GM21576 (cell line): Measurements from ENCODE around the gene SH3GL2.

Experiments
- ATAC-seq: cut with Tn5 transposase; IDR thresholded peaks from one replicate; pipeline ENCODE4 v1.9.1; 2021; ENCODE audit warnings: mild to moderate bottlenecking, moderate library complexity; ENCODE audit not compliant: unreplicated experiment

SH3GL2 gene

DNA sequence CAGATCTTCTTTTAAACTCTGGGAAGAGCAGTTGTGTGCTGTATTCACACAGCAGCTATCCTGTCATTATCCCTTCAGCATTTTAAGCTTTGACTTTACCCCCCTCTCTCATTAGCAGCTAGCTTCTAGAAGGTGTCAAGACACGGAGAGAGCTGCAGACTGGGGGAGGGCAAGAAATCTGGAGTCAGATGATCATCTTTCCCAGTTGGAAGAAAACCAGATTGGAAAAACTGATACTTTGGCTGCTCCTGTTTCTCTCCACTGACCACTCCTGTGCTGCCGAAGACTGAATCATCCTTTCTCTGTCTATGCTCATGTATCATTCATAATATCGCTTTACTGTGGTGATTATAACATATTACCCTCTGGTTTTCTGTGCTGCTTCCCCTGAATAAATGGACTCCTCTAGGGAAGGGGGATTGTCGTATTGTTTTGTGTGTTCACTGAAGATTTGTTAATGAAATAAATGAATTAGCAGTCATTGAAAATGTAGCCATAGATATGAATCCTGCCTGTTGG, 75.1 kb downstream of the SH3GL2 start:
- no peak for ATAC-seq

GRCh38 chr9:17656889-17657288, 78.0 kb downstream of the SH3GL2 start:
- ATAC-seq: no peak

DNA sequence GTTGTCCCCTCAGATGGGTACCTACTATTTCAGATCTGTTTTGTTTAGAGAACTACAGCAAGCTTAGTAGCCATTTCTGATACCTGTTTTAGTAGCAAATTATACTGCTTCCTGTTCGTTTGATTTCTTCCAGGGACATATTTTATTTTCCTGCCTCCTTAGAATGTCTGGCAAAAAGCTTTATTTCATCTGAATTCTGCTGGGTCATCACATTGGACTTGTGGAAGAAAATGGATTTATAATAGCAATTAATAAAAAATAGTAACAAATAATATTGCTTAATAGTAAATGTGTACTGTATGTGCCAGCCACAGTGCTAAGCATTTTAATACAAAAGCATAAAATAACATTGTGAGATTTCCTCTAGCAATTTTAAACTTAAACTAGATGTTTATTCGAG, 79.4 kb downstream of the SH3GL2 start:
- ATAC-seq: no peak

DNA sequence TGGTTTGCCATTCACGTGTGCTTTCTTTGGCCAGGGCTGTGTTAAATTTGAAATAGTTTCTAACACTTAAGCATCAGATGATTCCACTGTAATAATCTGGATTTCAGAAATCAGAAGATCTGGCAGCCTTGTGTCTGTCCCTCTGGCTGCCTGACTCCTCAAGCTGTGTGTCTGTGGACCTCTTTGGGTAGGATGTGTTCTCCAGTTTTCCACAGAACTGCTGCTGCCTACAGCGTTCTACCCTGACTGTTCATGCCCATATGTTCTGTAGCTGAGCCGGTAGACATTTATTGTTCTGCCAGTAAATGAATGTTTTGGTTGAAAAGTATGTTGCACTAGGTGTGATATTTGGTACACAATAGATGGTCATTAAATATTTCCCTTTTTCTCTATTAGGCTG, 81.3 kb downstream of the SH3GL2 start:
- no peak for ATAC-seq

DNA sequence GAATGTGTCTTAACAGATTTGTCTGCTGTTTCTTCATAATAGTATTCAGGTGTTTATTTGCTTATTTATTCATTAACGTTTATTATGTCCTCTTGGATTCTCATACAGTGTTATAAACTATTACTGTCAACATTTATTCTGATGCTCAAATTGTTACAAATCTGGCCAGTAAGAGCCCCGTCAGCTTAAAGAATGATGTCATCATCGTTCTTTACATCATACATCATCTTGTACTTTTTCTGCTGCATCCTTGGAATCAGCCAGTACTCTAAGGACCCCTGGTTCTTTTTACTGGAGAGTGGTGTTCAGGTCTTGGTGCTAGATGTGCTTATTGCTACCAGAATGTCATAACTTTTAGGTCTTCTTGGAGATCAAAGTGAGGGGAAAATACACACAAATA, 86.6 kb downstream of the SH3GL2 start:
- ATAC-seq: no peak

GRCh38 chr9:17669206-17669605, 90.3 kb downstream of the SH3GL2 start:
- no peak for ATAC-seq

DNA sequence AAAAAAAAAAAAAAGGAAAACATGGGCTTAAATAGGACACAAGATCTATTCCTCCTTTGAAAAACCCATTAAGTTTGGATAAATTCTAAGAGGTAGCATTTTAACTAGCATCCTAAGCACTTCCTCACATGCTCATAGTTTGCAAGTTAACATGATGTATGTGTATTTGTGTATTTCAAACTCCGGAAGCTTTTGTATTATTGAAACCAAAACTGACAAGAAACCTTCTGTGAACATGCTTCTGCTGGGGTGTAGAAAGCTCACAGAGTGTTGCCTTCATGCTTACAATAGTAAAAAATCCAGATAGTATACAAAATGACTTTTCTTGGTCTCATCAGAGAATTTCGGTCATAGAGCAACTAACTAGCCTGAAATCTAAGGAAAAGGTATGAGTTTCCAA, 103.8 kb downstream of the SH3GL2 start:
- ATAC-seq: no peak

- ATAC-seq: no peak
Observed at GRCh38 chr9:17688834-17689233, 110.0 kb downstream of the SH3GL2 start.

DNA sequence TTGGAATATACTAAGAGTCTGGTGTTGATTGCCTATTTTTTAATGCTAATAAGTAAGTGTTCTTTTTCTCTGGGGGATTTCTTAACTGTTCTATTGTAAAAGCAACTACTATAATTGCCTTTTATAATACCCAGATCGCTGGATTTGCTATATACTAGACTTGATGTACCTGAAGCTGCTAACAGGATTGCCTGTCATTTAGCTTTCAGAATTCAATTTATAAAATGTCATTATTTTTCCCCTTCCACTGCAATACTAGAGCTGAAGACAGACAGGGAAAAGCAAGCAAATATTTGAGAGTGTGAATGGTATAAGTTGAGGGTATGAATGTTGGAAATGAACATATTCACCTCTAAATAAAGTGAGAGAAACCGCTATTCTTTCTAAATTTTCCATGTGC, 115.5 kb downstream of the SH3GL2 start:
- ATAC-seq: no peak

DNA sequence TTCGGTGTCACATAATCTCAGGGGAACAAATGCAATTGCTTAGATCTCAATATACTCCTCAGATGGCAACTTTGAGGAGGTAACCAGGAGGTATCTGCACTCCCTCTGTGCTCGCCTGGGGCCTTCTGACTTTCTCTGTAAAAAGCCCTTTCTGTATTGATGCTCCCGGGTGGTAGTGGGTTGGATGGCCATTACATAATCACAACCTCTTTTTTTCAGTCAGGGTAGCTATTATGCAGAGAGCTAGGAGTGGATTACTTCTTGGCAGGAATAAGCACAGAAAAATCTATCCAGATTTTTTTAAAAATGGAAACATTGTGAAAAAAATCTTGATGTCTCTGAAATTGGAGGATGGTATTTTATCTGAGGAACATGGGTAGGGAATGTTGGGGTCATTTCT, 116.6 kb downstream of the SH3GL2 start:
- ATAC-seq: no peak

DNA sequence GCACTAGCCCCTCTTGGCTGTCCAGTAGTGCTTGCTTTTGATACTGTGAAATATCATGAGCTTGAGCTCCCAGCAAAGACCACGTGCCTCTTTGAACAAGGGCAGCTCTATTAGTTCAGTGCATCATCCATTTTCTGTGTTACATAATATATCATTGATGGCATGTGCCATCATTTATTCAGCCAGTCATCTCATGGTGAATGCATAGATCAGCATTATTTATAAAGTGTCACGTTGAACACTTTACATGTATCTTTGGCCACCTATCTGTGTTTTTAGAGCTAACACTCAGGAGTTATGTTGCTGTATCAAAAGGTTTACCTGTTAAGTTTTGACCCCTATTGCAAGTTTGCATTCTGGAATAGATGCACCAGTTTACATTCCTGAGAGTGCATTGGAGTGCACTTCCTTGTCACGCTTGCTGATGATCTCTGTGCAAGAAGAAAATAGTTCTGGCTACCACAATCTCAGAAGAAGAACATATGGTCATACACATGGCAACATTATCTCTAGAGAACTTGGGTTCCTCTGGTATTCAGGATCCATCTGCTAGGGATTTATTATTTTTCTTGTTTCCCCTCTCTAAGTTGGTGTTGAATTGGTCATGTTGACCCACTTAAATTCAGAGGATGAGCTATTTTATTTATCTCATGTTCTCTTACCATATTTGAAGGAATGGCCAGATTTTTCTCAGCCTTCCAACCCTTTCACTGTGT, 120.9 kb downstream of the SH3GL2 start:
- no peak for ATAC-seq

GRCh38 chr9:17706347-17706746, 127.5 kb downstream of the SH3GL2 start:
- no peak for ATAC-seq

- ATAC-seq: no peak
Observed at GRCh38 chr9:17719053-17719452, 140.2 kb downstream of the SH3GL2 start.

DNA sequence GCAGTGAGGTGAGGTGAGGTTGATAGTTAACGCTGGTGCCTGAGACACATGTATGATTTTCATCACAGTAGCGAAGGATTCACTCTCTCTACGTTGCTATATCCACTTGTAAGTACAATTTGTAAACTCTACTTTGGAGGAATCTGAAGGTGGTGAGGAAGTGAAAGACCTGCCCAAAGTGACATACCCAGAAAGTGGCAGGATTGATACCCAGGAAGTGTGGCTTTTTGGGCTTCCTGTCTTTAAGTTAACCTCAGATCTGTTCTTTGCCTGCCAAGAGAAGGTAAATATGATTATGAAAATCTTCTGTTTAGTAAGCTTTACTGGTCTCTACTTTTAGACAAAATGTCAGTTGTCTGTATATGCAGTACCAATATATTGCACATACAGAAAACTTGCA, 143.1 kb downstream of the SH3GL2 start:
- ATAC-seq: no peak

DNA sequence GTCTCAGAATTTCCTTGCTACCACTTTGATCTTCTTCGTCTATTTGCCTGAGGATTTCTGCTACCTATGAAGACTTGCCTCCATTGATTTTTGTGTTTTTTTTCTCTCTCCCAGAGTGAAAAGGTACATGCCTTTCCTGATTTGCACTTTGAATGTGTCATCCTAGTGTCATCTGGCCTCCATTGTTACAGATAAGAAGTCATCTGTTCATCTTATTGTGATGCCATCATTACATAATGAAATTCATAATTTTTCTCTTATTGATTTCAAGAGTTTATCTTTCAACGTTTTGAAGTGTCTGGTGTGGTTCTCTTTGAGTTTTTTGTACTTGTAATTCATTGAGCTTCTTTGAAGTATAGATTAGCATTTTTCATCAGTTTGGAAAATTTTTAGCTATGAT, 144.8 kb downstream of the SH3GL2 start:
- no peak for ATAC-seq

DNA sequence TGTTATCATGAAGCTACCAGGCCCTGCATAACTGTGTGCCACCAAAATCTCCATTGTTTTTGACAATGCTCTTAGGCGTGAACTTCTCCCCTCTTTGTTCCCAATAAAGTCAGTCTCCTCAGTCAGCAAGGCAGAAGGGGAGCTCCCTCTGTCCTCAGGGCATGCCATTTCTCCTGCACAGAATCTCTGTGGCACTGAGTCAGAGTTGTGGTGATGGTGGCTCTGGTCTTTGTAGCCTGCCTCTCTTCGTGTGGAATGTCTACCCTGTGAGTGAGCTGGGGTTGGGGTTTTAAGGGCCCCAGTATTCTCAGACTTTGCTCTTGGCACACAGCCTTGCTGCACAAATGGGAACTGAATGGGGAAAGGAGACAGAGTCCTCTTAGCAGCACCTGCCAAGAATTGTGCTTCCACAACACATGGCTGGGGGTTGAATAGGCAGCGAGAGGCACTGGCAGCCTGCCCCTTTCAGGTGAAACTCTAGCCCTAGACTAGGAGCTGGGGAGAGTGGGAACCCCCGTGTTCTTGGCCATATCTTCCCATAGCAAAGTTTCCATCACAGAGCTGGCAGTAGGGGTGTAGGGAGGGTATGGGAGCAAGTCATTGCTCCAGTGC, 146.6 kb downstream of the SH3GL2 start:
- no peak for ATAC-seq

GRCh38 chr9:17726298-17726697, 147.4 kb downstream of the SH3GL2 start:
- ATAC-seq: no peak

GRCh38 chr9:17730899-17731298, 152.0 kb downstream of the SH3GL2 start:
- ATAC-seq: no peak

DNA sequence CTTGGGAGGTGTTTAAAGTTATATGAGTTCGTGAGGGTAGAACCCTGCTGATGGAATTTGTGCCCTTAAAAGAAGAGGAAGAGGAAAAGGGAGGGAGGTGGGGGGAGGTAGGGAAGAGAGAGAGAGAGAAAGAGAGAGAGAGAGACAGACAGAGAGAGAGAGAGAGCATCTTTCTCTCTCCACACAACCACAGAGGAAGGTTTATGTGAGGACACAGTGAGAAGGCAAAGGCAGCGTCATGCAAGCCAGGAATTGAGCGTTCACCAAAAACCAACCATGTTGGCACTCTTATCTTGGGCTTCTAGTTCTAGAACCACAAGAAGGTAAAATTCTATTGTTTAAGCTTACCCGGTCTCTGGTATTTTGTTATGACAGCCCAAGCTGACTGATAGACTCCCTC, 152.4 kb downstream of the SH3GL2 start:
- no peak for ATAC-seq

DNA sequence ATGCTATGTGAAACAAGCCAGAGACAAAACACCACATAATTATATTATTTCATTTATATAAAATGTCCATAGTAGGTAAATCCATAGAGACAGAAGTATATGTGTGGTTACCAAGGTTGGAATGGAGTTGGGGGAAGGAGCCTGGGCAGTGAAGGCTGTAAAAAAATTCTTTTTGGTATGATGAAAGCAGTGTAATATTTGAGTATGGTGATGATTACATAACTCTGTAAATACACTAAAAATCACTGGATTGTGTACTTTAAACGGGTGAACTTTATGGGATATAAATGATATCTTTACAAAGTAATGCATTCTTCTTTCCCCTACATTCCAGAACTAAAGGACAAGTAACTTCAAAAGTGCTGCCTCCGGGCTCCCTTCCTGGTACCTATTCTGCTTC, 155.8 kb downstream of the SH3GL2 start:
- ATAC-seq: no peak

- ATAC-seq: no peak
Observed at GRCh38 chr9:17735859-17736258, 157.0 kb downstream of the SH3GL2 start.

- no peak for ATAC-seq
Observed at GRCh38 chr9:17739022-17739421, 160.2 kb downstream of the SH3GL2 start.

DNA sequence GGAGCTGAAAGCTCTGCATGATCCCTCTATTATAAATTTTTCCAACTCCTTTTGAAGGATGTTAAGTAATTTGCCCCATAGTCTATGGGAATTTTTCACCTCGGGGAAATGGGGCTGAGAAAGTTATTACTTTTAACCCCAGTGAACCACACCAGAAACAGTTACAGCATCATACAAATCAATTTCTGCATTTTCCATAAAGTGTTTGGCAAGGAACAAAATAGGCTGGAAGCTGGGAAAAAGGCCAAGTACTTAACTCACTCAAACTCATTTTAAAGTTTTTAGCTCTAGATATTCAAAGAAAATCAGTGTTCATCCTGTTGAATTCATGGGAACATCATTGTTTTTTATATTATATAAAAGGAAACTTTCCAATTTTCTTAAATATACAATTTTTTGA, 160.9 kb downstream of the SH3GL2 start:
- no peak for ATAC-seq
